H9 (cell line): Measurements from ENCODE around the gene B4GALT6. TPM values are rescaled to one million over a fixed set of nuclear protein-coding genes. Genes with fewer than 3 reads are reported as not detected.
A peak's percentile ranks its signal among the peaks of the same experiment; 100 is the strongest.

Source experiments
- DNase-seq: peaks from one replicate; pipeline ENCODE4 v3.0.0-alpha.2; 2017
- H2AFZ ChIP-seq: one replicate; pipeline ENCODE4 v1.6.1; 2013; ENCODE audit warnings: mild to moderate bottlenecking, low read length, control low read depth, moderate library complexity
- H2AK5ac ChIP-seq: 2 replicates; pipeline ENCODE4 v1.6.1; 2013; ENCODE audit warnings: low read length, control low read depth, mixed read lengths; ENCODE audit not compliant: insufficient read length
- H2BK120ac ChIP-seq: one replicate; pipeline ENCODE4 v1.6.1; 2013; ENCODE audit warnings: low read depth, mild to moderate bottlenecking, low read length, control low read depth, inconsistent platforms; ENCODE audit not compliant: poor library complexity, severe bottlenecking
- H2BK12ac ChIP-seq: 2 replicates; pipeline ENCODE4 v1.6.1; 2013; ENCODE audit warnings: low read length, control low read depth, mixed read lengths, low read depth; ENCODE audit not compliant: insufficient read length
- H2BK15ac ChIP-seq: 2 replicates; pipeline ENCODE4 v1.6.1; 2013; ENCODE audit warnings: low read depth, low read length, control low read depth
- H2BK20ac ChIP-seq: one replicate; pipeline ENCODE4 v1.6.1; 2013; ENCODE audit warnings: low read depth, mild to moderate bottlenecking, low read length, control low read depth, inconsistent platforms; ENCODE audit not compliant: poor library complexity, severe bottlenecking
- H2BK5ac ChIP-seq: 2 replicates; pipeline ENCODE4 v1.6.1; 2013; ENCODE audit warnings: low read length, control low read depth, mixed read lengths; ENCODE audit not compliant: insufficient read length
- H3K14ac ChIP-seq: 2 replicates; pipeline ENCODE4 v1.6.1; 2013; ENCODE audit warnings: low read length, control low read depth; ENCODE audit not compliant: insufficient read depth
- H3K18ac ChIP-seq: 2 replicates; pipeline ENCODE4 v1.6.1; 2013; ENCODE audit warnings: low read depth, mild to moderate bottlenecking, mixed read lengths, low read length, control low read depth; ENCODE audit not compliant: insufficient read length
- H3K23ac ChIP-seq: 2 replicates; pipeline ENCODE4 v1.6.1; 2013; ENCODE audit warnings: low read length, control low read depth, mixed read lengths, low read depth; ENCODE audit not compliant: insufficient read length
- H3K23me2 ChIP-seq: 2 replicates; pipeline ENCODE4 v1.6.1; 2013; ENCODE audit warnings: low read depth, mild to moderate bottlenecking, mixed read lengths, low read length, control low read depth; ENCODE audit not compliant: insufficient read length, poor library complexity, severe bottlenecking
- H3K27ac ChIP-seq: 2 replicates; pipeline ENCODE4 v1.5.1; 2013; ENCODE audit warnings: low read length, control low read depth, mixed read lengths, low read depth; ENCODE audit not compliant: insufficient read length
- H3K27me3 ChIP-seq: 2 replicates; pipeline ENCODE4 v1.6.1; 2013; ENCODE audit warnings: low read length, control low read depth, inconsistent platforms; ENCODE audit not compliant: insufficient read depth
- H3K4ac ChIP-seq: 2 replicates; pipeline ENCODE4 v1.6.1; 2013; ENCODE audit warnings: low read depth, mild to moderate bottlenecking, control low read depth, inconsistent platforms, low read length, moderate library complexity
- H3K4me1 ChIP-seq: 2 replicates; pipeline ENCODE4 v1.6.1; 2013; ENCODE audit warnings: low read length, control low read depth, inconsistent platforms; ENCODE audit not compliant: insufficient read depth
- H3K4me2 ChIP-seq: 2 replicates; pipeline ENCODE4 v1.6.1; 2013; ENCODE audit warnings: low read length, control low read depth, mixed read lengths; ENCODE audit not compliant: insufficient read length, insufficient read depth
- H3K56ac ChIP-seq: 2 replicates; pipeline ENCODE4 v1.6.1; 2013; ENCODE audit warnings: low read depth, mild to moderate bottlenecking, mixed read lengths, low read length, control low read depth; ENCODE audit not compliant: insufficient read length
- H3K79me1 ChIP-seq: 2 replicates; pipeline ENCODE4 v1.6.1; 2013; ENCODE audit warnings: low read depth, mild to moderate bottlenecking, moderate library complexity, low read length, control low read depth, inconsistent platforms; ENCODE audit not compliant: insufficient read depth, poor library complexity, severe bottlenecking
- H3K79me2 ChIP-seq: 2 replicates; pipeline ENCODE4 v1.6.1; 2013; ENCODE audit warnings: low read length, control low read depth, inconsistent platforms; ENCODE audit not compliant: insufficient read depth
- H3K9ac ChIP-seq: 2 replicates; pipeline ENCODE4 v1.6.1; 2013; ENCODE audit warnings: low read length, control low read depth, mixed read lengths; ENCODE audit not compliant: insufficient read length; ENCODE audit errors: extremely low read depth
- H3K9me3 ChIP-seq: one replicate; pipeline ENCODE4 v1.6.1; 2013; ENCODE audit warnings: low read depth, low read length, inconsistent platforms; ENCODE audit not compliant: control insufficient read depth
- H3T11ph ChIP-seq: one replicate; pipeline ENCODE4 v1.6.1; 2013; ENCODE audit warnings: mild to moderate bottlenecking, low read length, control low read depth, inconsistent platforms
- H4K20me1 ChIP-seq: one replicate; pipeline ENCODE4 v1.6.1; 2013; ENCODE audit not compliant: control insufficient read depth, insufficient read length, insufficient read depth
- H4K5ac ChIP-seq: 2 replicates; pipeline ENCODE4 v1.6.1; 2013; ENCODE audit warnings: low read depth, mild to moderate bottlenecking, mixed read lengths, low read length, control low read depth; ENCODE audit not compliant: insufficient read length
- H4K8ac ChIP-seq: replicated peaks from 2 replicates; pipeline ENCODE4 v1.6.1; 2013; ENCODE audit warnings: low read length, control low read depth, mixed read lengths, low read depth; ENCODE audit not compliant: insufficient read length
- H4K91ac ChIP-seq: 2 replicates; pipeline ENCODE4 v1.6.1; 2013; ENCODE audit warnings: low read depth, mild to moderate bottlenecking, moderate library complexity, mixed read lengths, low read length, control low read depth; ENCODE audit not compliant: insufficient read length
- H3K27ac Mint-ChIP-seq, 3 experiments: 2 replicates in 2 of 3; 3 replicates in 1 of 3; pipeline ENCODE4 v1.8.0; 2020 to 2021; ENCODE audit warnings: mixed read lengths in 3 of 3, mild to moderate bottlenecking in 1 of 3, moderate library complexity in 1 of 3
- H3K27me3 Mint-ChIP-seq: 2 replicates; pipeline ENCODE4 v1.8.0; 2021; ENCODE audit warnings: low read depth, mild to moderate bottlenecking, moderate library complexity, mixed read lengths
- H3K36me3 Mint-ChIP-seq, 3 experiments: 2 replicates in 2 of 3; 3 replicates in 1 of 3; pipeline ENCODE4 v1.8.0; 2020 to 2021; ENCODE audit warnings: low read depth in 3 of 3, mixed read lengths in 3 of 3; ENCODE audit not compliant: insufficient read depth in 1 of 3
- H3K4me1 Mint-ChIP-seq, 2 experiments: 2 replicates each; pipeline ENCODE4 v1.8.0; 2020; ENCODE audit warnings: mixed read lengths in 2 of 2
- H3K4me3 Mint-ChIP-seq, 2 experiments: 2 replicates in 1 of 2; 3 replicates in 1 of 2; pipeline ENCODE4 v1.8.0; 2020 to 2021; ENCODE audit warnings: mild to moderate bottlenecking in 2 of 2, mixed read lengths in 2 of 2, moderate library complexity in 1 of 2
- H3K9me3 Mint-ChIP-seq, 2 experiments: 2 replicates in 1 of 2; 3 replicates in 1 of 2; pipeline ENCODE4 v1.8.0; 2020; ENCODE audit warnings: mild to moderate bottlenecking in 2 of 2, mixed read lengths in 2 of 2, moderate library complexity in 1 of 2
- WGBS: extraction: QIAGEN DNeasy Blood & Tissue Kit; methylation state at CpG from one replicate; pipeline ENCODE4 v1.1.7; 2013; ENCODE audit warnings: missing lambda C conversion rate, low lambda C conversion rate, mixed read lengths; ENCODE audit not compliant: insufficient read length; ENCODE audit errors: extremely low coverage; 5-methylcytosine and 5-hydroxymethylcytosine counted together
- total RNA-seq: library from RNA; stranded (reverse); gene quantifications from 2 replicates; pipeline ENCODE4 v1.2.1, GENCODE V29; 2021
- TF ChIP-seq, protein P1 (sequence below): fragments of 200-600 bp; sonication (generic); conservative IDR thresholded peaks from 3 replicates; pipeline ENCODE4 v1.8.0; 2021; ENCODE audit warnings: antibody characterized with exemption, mild to moderate bottlenecking

The B4GALT6 gene
- total RNA-seq, 1 experiment from 2014 or later: 34.1 TPM

GRCh38 chr18:31651369-31651768 is 33.0 kb downstream of the B4GALT6 start:
- H3K27ac Mint-ChIP-seq: peak overlapping the region in 2 of 3 experiments; percentile 54 to 71; a peak in 3 of 7 replicates
- H2AFZ ChIP-seq: no peak overlapping the region
- H3K4me2 ChIP-seq: no peak overlapping the region
- no peak overlapping the region for H2BK20ac ChIP-seq
- peaks cover 13% of the 10 kb centered on the region for H3K4me1 ChIP-seq
- no peak overlapping the region for H2BK5ac ChIP-seq
- H3K4ac ChIP-seq: no peak overlapping the region
- H3K79me1 ChIP-seq: peaks cover 8% of the 10 kb centered on the region
- no peak overlapping the region for H3K23ac ChIP-seq
- no peak overlapping the region for H3K9ac ChIP-seq
- no peaks in the 10 kb centered on the region for H4K20me1 ChIP-seq
- TF ChIP-seq, protein P1, sequence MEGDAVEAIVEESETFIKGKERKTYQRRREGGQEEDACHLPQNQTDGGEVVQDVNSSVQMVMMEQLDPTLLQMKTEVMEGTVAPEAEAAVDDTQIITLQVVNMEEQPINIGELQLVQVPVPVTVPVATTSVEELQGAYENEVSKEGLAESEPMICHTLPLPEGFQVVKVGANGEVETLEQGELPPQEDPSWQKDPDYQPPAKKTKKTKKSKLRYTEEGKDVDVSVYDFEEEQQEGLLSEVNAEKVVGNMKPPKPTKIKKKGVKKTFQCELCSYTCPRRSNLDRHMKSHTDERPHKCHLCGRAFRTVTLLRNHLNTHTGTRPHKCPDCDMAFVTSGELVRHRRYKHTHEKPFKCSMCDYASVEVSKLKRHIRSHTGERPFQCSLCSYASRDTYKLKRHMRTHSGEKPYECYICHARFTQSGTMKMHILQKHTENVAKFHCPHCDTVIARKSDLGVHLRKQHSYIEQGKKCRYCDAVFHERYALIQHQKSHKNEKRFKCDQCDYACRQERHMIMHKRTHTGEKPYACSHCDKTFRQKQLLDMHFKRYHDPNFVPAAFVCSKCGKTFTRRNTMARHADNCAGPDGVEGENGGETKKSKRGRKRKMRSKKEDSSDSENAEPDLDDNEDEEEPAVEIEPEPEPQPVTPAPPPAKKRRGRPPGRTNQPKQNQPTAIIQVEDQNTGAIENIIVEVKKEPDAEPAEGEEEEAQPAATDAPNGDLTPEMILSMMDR: no peak
- no peak overlapping the region for H3T11ph ChIP-seq
- H2AK5ac ChIP-seq: no peak overlapping the region
- H3K18ac ChIP-seq: no peak overlapping the region
- H4K8ac ChIP-seq: no peak overlapping the region
- no peak overlapping the region for H3K27ac ChIP-seq
- 0 out of 2 replicates have a peak, but pooled peaks cover 2% of the 10 kb centered on the region for H3K79me2 ChIP-seq
- H2BK12ac ChIP-seq: no peak overlapping the region
- whole genome bisulfite sequencing: no CpG with 5 or more reads among the region's 4 CpGs
- H3K23me2 ChIP-seq: no peaks in the 10 kb centered on the region
- H4K91ac ChIP-seq: no peak overlapping the region
- H4K5ac ChIP-seq: no peak overlapping the region
- H3K4me3 Mint-ChIP-seq: no peak overlapping the region
- no peak overlapping the region for H2BK120ac ChIP-seq
- H3K36me3 Mint-ChIP-seq: peaks cover 19 to 23% (median 22%) of the 10 kb centered on the region in 3 experiments
- H3K9me3 ChIP-seq: no peaks in the 10 kb centered on the region
- no peak overlapping the region for H3K56ac ChIP-seq
- H3K27me3 Mint-ChIP-seq: no peaks in the 10 kb centered on the region
- H3K14ac ChIP-seq: no peak overlapping the region
- no peaks in the 10 kb centered on the region for H3K27me3 ChIP-seq
- no peak for DNase-seq
- no peak overlapping the region for H2BK15ac ChIP-seq
- peaks cover 40 to 51% of the 10 kb centered on the region in 2 experiments for H3K4me1 Mint-ChIP-seq
- no peaks in the 10 kb centered on the region; a peak in 1 of 5 replicates for H3K9me3 Mint-ChIP-seq
